ENCODE measurements around the gene ADGRL2.

DNA sequence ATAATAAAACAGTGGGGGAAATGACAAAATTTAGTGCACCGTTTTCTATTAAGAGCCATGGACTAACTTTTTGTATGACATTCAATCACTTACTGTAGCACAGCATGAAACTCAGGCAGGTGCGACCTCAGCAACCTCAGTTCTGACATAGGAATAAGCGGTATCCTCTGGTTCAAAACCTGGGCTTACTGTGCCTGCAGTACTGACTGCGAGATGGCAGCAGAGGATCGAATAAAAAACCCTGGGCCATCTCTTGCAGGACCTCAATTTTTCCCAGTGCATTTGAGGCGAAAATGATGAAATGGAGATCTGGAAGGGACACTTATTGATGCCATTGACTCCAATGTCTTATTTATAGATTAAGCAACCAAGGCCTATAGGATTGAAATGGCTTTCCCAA lies 214.7 kb downstream of the ADGRL2 start:
- TF ChIP-seq, protein P1, sequence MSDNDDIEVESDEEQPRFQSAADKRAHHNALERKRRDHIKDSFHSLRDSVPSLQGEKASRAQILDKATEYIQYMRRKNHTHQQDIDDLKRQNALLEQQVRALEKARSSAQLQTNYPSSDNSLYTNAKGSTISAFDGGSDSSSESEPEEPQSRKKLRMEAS (IDR thresholded peaks at IDR 0.05; ENCODE audit: insufficient read depth, insufficient read length): no peak
- TF ChIP-seq, protein P2, sequence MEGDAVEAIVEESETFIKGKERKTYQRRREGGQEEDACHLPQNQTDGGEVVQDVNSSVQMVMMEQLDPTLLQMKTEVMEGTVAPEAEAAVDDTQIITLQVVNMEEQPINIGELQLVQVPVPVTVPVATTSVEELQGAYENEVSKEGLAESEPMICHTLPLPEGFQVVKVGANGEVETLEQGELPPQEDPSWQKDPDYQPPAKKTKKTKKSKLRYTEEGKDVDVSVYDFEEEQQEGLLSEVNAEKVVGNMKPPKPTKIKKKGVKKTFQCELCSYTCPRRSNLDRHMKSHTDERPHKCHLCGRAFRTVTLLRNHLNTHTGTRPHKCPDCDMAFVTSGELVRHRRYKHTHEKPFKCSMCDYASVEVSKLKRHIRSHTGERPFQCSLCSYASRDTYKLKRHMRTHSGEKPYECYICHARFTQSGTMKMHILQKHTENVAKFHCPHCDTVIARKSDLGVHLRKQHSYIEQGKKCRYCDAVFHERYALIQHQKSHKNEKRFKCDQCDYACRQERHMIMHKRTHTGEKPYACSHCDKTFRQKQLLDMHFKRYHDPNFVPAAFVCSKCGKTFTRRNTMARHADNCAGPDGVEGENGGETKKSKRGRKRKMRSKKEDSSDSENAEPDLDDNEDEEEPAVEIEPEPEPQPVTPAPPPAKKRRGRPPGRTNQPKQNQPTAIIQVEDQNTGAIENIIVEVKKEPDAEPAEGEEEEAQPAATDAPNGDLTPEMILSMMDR (IDR thresholded peaks at IDR 0.05; ENCODE audit: extremely low read depth in 1 of 2, insufficient read depth in 1 of 2, low read depth in 1 of 2, low read length in 2 of 2): no peak
- no peak for TF ChIP-seq MYC (IDR thresholded peaks at IDR 0.05; ENCODE audit: low read depth, low read length)
- no peak for TF ChIP-seq EZH2 (IDR thresholded peaks at IDR 0.05; ENCODE audit: borderline replicate concordance, low read depth, low read length, severe bottlenecking)
